GM19438 (cell line): Measurements from ENCODE around the gene NPHP1.
"Not testable (repeated sequence)": the region's sequence is repeated elsewhere in the genome, so short reads cannot be mapped to it uniquely, and the experiment has no call there.

Experiments used
- ATAC-seq: cut with Tn5 transposase; IDR thresholded peaks from one replicate; pipeline ENCODE4 v1.9.1; 2021; ENCODE audit warnings: low read depth; ENCODE audit not compliant: unreplicated experiment

Gene NPHP1

GRCh38 chr2:110105608-110106467, 99.0 kb downstream of the NPHP1 start:
- no peak for ATAC-seq

DNA sequence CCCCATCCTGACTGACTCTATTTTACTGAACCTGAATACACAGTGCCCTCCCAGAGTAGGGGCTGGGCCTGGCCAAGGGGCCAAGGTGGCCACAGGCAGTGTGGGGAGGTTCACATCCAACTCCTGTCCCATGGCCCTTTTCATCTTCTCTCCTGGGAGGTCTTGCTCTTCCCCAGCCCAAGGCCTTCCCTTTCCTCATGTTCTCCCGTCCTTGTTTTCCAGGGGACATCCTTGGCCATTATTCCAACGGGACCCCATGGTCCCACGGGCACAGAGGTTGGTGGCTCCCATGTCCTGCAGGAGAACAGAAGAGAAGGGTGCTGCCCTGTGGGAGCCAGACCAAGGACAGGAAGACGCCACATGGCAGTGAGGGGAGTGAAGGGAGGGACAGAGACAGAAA, 99.6 kb downstream of the NPHP1 start:
- no peak for ATAC-seq

- no peak for ATAC-seq
Observed at GRCh38 chr2:110104025-110104771, 100.6 kb downstream of the NPHP1 start.

DNA sequence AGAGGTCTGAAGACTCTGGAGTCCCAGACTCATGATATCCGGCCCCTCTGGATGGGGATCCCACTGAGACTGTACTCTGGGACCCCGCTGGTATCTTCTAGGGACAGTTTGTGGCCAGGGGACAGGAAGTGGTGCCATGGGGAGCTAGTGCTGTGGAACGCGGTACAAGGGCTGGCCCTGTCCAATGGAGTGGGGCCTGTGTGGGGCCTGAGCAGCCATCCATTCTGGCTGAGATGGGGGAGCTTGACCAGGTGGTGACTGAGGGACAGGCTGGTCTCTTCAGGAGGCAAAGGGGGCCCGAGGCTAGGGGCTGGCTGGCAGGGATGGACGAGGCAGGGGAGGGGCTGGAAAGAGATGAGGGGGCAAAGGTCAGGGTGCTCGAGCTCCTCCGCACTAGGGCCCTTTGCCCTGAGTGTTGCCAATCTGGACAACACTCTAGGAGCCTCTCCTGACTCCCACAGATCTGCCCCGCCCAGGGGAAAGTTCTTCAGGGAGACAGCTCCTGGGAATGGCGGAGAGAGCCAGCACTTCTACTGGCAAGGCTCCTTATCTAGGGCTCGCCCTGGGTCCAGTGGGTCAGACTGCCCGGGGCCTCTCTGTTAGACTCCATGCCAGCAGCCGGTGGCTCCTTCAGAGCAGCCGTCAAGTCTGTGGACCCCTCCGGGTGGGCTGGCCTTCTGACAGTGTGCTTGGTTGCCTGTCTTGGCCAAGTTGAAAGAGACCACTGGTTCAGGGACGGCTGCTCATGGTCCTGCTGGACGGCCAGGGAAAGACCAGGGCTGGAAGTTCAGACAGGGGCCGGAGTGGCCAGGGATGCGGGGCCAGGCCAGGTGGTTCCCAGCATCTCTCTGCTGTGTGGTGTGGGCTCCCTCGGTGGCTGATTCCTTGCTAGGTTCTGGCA, 101.5 kb downstream of the NPHP1 start:
- ATAC-seq: no peak

DNA sequence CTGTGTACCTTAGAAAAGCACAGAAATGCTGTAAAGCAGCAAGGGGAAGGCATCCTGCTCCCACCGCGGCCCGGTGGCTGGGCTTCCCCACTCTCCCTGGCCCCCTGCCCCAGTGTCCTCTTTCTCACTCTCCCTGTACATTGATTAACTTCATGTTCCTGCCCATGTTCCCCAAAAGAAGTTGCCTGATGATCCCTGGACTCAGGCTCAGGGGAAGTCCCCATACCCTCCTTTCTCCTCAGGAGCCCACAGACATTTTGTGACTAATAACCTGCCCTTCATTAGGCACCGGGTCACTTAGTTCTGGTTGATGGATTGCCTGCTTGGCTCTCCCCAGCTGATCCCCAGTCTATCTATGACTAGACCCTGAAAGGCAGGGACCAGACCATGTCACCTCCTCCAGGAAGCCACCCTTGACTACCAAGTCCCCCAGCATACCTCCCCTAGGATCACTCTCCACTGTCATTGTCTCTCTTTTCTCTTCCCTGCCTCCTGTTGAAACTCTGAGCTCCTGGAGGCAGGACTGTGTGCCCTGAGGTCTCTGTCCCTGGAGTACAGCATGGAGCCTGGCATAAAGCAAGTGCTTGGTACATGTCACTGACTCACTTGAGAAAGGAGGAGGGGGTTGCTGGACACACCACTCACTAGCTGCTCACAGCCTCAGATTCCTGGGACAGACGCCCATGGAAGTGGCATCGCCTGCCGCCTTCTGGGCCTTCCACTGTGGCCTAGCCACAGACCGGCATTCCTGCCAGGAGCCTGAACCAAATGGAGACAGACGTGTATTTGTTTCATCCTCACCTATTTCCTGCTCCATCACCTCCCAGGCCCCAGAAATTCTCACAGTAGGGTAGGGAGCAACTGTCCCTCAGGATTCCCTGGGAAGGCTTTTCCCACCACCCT, 102.7 kb downstream of the NPHP1 start:
- ATAC-seq: no peak

GRCh38 chr2:110101280-110101844, 103.5 kb downstream of the NPHP1 start:
- no peak for ATAC-seq

- not testable (repeated sequence) for ATAC-seq
Observed at GRCh38 chr2:110100880-110101279, 103.9 kb downstream of the NPHP1 start.

DNA sequence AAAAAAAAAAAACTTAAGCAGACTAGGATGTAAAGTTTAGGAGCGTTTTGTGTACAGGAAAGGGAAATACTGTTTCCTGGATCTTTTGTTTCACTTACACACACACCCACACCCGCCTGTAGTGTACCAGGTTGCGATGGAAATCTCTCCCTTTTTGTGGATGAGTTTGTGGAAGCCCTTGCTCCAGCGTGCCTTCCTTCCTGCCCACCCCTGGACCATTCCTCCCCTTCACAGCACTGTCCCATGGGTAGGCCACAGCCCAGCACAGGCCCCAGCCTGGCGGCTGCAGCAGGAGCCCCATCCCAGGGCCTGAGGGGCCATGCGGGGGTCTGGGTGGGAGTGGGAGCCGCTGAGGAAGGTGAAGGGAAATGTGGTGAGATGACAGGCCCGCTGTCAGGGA, 104.3 kb downstream of the NPHP1 start:
- ATAC-seq: no peak

DNA sequence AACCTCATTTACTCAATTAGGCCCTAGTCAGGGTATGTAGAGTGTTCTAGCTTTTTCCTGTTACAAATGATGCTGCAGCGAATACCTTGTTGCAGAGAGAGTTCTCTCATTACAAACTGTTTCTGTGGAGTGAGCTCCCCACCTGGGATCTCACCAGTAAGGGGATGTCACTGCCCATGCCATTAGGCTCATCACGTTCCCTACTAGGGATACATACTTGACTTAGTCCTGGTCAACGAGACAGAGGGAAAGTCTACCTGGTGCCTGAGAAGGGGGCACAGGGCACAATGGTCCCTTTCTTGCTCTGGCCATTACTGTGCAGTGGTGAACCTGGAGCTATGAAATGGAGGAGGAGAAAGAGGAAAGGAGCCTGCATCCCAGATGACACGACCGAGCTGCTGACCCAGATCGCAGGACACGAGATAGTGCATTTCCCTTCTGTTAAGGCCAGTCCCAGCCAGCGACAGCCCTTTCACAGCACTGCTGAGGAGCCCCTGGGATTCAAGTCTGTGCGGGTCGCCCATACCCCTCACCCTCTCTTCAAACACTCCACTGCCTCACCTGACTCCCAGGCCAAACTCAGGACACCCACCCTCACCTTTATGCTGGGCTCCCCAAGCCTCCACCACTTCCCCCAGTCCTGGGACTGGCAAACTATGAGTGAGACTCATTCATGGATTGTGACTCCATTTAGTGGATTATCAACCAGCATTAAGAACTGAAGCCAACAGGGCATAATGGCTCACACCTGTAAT, 105.2 kb downstream of the NPHP1 start:
- ATAC-seq: no peak

DNA sequence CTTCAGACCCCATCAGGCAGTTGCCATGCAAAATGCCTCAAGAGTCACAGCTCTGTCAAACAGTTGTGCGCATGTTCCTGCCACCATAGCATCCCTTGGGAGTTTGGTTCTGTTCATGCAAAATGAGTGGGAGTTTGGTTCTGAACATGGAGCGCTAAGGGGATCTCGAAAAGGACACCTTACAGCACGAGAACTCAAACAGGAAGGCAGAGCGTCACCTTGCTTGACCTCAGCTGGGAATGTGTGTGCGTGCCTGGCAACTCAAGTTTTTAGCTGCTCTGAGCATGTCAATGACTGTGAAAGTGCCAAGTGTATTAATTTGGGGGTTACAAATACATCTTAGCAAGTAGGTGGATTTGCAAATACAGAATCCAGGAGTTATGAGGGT, 105.8 kb downstream of the NPHP1 start:
- no peak for ATAC-seq

GRCh38 chr2:110097506-110098220, 107.2 kb downstream of the NPHP1 start:
- ATAC-seq: no peak

- no peak for ATAC-seq
Observed at GRCh38 chr2:110095994-110096633, 108.7 kb downstream of the NPHP1 start.

DNA sequence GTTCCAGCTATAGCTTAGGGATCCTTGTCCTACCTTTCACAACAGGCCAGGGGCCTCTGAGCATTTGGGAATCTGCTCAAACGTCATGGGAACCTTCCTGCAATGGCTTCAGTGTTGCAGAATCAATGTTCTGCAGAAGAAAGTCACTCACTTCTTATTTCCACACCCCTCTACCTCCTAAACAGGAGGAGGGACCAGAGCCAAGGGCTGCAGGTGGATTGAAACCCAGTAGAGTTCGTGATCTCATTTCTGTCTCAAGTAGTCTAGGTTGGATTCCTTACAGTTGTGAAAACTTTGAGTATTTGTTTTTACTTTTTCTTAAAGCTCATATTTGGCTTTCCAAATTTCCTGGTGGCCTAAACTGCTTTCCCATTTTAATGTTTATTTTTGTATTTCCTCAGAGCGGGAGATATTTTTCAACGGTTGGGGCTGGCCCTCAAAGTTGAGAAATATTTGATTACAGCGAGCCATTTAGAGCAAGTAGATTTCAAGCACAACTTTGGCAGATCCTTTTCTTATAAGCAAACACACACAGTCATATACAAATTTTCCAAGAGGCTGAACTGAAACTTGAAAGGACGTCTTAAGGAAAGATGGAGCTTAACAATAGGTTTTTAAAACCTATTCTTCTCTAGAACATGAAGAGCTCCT, 109.8 kb downstream of the NPHP1 start:
- not testable (repeated sequence) for ATAC-seq

- ATAC-seq: not testable (repeated sequence)
Observed at GRCh38 chr2:110093924-110094323, 110.9 kb downstream of the NPHP1 start.

DNA sequence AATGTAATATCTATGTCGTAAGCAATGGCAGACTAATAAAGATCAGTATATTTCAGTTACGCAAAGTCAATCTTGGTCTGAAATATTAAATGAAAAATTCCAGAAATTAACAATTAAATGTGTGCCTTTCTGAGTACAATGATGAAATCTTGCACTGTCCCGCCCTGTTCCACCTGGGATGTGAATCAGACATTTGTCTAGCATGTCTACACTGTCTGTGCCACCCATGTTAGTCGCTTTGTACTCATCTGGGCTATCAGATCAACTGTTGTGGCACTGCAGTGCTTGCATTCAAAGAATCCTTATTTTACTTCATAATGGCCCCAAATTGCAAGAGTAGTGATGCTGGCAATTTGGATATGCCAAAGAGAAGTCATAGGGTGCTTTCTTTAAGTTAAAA, 114.6 kb downstream of the NPHP1 start:
- not testable (repeated sequence) for ATAC-seq

DNA sequence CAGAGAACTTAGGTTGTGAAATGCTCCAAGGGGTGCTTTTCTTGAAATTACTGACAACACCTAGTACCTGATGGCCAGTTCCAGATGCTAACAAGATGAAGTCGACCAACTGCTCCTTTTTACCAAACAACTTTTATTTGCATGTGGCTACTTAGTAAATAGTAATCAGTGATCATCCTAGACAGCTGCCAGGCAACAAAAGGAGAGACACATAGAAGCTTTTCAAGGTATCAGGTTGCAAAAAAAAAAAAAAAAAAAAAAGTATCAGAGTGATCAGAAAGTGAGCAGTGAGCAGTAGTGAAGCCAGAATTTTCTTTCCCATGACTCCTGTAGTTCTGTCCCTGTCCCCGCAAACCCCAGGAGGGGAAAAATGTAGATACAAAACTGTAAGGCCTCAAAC, 121.1 kb downstream of the NPHP1 start:
- not testable (repeated sequence) for ATAC-seq

GRCh38 chr2:110083162-110083561, 121.7 kb downstream of the NPHP1 start:
- ATAC-seq: not testable (repeated sequence)
